ENCODE data around the gene SMIM28.

- TF ChIP-seq SUZ12 (IDR thresholded peaks at IDR 0.05) (no peak), HDGF (IDR thresholded peaks at IDR 0.05; ENCODE audit: borderline replicate concordance) (no peak), FOXA1 (IDR thresholded peaks at IDR 0.05) (no peak), SP1 (IDR thresholded peaks at IDR 0.05) (no peak), ARNT (IDR thresholded peaks at IDR 0.05) (no peak), CTBP1 (IDR thresholded peaks at IDR 0.05; ENCODE audit: borderline replicate concordance) (no peak), LEF1 (IDR thresholded peaks at IDR 0.05; ENCODE audit: borderline replicate concordance) (no peak), FOXM1 (IDR thresholded peaks at IDR 0.05; ENCODE audit: borderline replicate concordance) (peak; percentile 65; the same call in 1 of the 2 replicates), ELF4 (IDR thresholded peaks at IDR 0.05) (no peak), ZNF384 (IDR thresholded peaks at IDR 0.05) (no peak), NFRKB (IDR thresholded peaks at IDR 0.05) (no peak)
These were observed 51.4 kb downstream of the SMIM28 start for GRCh38 chr6:138428944-138429598.

Data from HEK293T (cell line).